Endothelial cell of umbilical vein (primary cell): Measurements from ENCODE around the gene TRPM3. TPM values are rescaled to one million over a fixed set of nuclear protein-coding genes. Genes with fewer than 3 reads are reported as not detected.

Source experiments
- BruUV-seq: library from RNA; stranded (reverse); fragments of 400-500 nt; replicated peaks from 2 replicates; lab custom pipeline; 2021; lab: Mats Ljungman, UMichigan
- CTCF ChIA-PET: fragments of 300-600, 350-600 bp; sonication (Branson Sonifier 250); formaldehyde crosslinking; loops from one replicate; lab custom pipeline; 2021; ENCODE audit warnings: antibody characterized with exemption, inconsistent platforms; lab: Charles Lee
- POLR2A ChIA-PET: fragments of 300-600, 350-600 bp; sonication (Branson Sonifier 250); formaldehyde crosslinking; loops from one replicate; lab custom pipeline; 2021; ENCODE audit warnings: antibody characterized with exemption, inconsistent platforms; lab: Charles Lee
- DNase-seq: peaks from one replicate; pipeline ENCODE4 v3.0.0-alpha.2; 2011; ENCODE audit warnings: low read depth, low spot score
- FAIRE-seq: peaks from 2 replicates; lab custom pipeline; 2011; peaks lifted over from hg19 to GRCh38; lab: Jason Lieb, UNC
- H2AFZ ChIP-seq: 2 replicates; pipeline ENCODE4 v1.6.0; 2012; ENCODE audit warnings: low read depth, low read length, control low read depth, inconsistent platforms
- H3K27ac ChIP-seq: 2 replicates; pipeline ENCODE4 v1.5.1; 2011; ENCODE audit warnings: low read depth, mild to moderate bottlenecking, control low read depth, low read length, moderate library complexity; ENCODE audit not compliant: insufficient read depth
- H3K27me3 ChIP-seq, 2 experiments: 2 replicates each; pipeline versions ENCODE4 v1.6.0 to v1.6.1; 2011; ENCODE audit warnings: low read length in 2 of 2, mixed read lengths in 1 of 2; ENCODE audit not compliant: control insufficient read depth in 2 of 2, insufficient read depth in 2 of 2
- H3K36me3 ChIP-seq, 2 experiments: 2 replicates in 1 of 2; 3 replicates in 1 of 2; pipeline ENCODE4 v1.5.1; 2011; ENCODE audit warnings: low read length in 2 of 2, mild to moderate bottlenecking in 1 of 2, moderate library complexity in 1 of 2; ENCODE audit not compliant: control insufficient read depth in 2 of 2, insufficient read depth in 2 of 2; ENCODE audit errors: extremely low read depth in 1 of 2
- H3K4me1 ChIP-seq: 3 replicates; pipeline ENCODE4 v1.5.1; 2011; ENCODE audit warnings: mild to moderate bottlenecking, low read length; ENCODE audit not compliant: control insufficient read depth, insufficient read depth; ENCODE audit errors: extremely low read depth
- H3K4me2 ChIP-seq: 2 replicates; pipeline ENCODE4 v1.6.1; 2011; ENCODE audit warnings: low read length, control low read depth, mixed read lengths; ENCODE audit not compliant: insufficient read depth
- H3K4me3 ChIP-seq, 3 experiments: fragments of 200-600 bp in 1 of 3; sonication (generic), shearing (Covaris generic) in 1 of 3; replicated peaks in 1 of 3; 2 replicates each; pipeline ENCODE4 v1.5.1; 2011 to 2016; ENCODE audit warnings: control low read depth in 3 of 3, low read length in 3 of 3, mild to moderate bottlenecking in 2 of 3, inconsistent platforms in 1 of 3, low read depth in 1 of 3, moderate library complexity in 1 of 3; ENCODE audit not compliant: insufficient read depth in 1 of 3
- H3K79me2 ChIP-seq: 2 replicates; pipeline ENCODE4 v1.6.0; 2012; ENCODE audit warnings: low read length, inconsistent platforms; ENCODE audit not compliant: control insufficient read depth, insufficient read depth
- H3K9ac ChIP-seq: replicated peaks from 2 replicates; pipeline ENCODE3; 2011; ENCODE audit warnings: low read length, control low read depth; ENCODE audit not compliant: insufficient read depth; ENCODE audit errors: extremely low read depth
- H3K9me1 ChIP-seq: replicated peaks from 3 replicates; pipeline ENCODE4 v1.6.0; 2011; ENCODE audit warnings: mild to moderate bottlenecking, low read length; ENCODE audit not compliant: control insufficient read depth, insufficient read depth; ENCODE audit errors: extremely low read depth
- H3K9me3 ChIP-seq: replicated peaks from 2 replicates; pipeline ENCODE4 v1.5.1; 2012; ENCODE audit warnings: low read length, inconsistent platforms; ENCODE audit not compliant: control insufficient read depth, insufficient read depth
- H4K20me1 ChIP-seq: replicated peaks from 2 replicates; pipeline ENCODE3; 2011; ENCODE audit warnings: mild to moderate bottlenecking, low read length; ENCODE audit not compliant: control insufficient read depth, insufficient read depth; ENCODE audit errors: extremely low read depth
- CTCF ChIP-seq, 2 donors: IDR thresholded peaks; 1 replicate in 1 of 2; 2 replicates in 1 of 2; pipeline ENCODE4 v1.5.1; 2011; ENCODE audit warnings: low read length in 2 of 2, mild to moderate bottlenecking in 2 of 2, moderate library complexity in 2 of 2, control low read depth in 1 of 2, inconsistent platforms in 1 of 2, low read depth in 1 of 2; ENCODE audit not compliant: insufficient read depth in 1 of 2; ENCODE audit errors: extremely low read depth in 1 of 2
- EZH2 ChIP-seq: IDR thresholded peaks from 2 replicates; pipeline ENCODE4 v1.6.1; 2012; ENCODE audit warnings: borderline replicate concordance, low read depth, mild to moderate bottlenecking, moderate library complexity, low read length, inconsistent platforms; ENCODE audit not compliant: severe bottlenecking
- FOS ChIP-seq: IDR thresholded peaks from 2 replicates; pipeline ENCODE4 v1.6.1; 2011; ENCODE audit warnings: mild to moderate bottlenecking, low read length, moderate library complexity, borderline replicate concordance; ENCODE audit not compliant: insufficient read depth
- GATA2 ChIP-seq: IDR thresholded peaks from 2 replicates; pipeline ENCODE4 v1.7.0; 2011; ENCODE audit warnings: low read depth, mild to moderate bottlenecking, moderate library complexity, mixed read lengths, low read length; ENCODE audit not compliant: insufficient read length, insufficient read depth
- JUN ChIP-seq: IDR thresholded peaks from 2 replicates; pipeline ENCODE4 v1.6.1; 2011; ENCODE audit warnings: borderline replicate concordance, low read depth; ENCODE audit not compliant: insufficient read length, insufficient read depth
- MYC ChIP-seq: IDR thresholded peaks from one replicate; pipeline ENCODE4 v1.6.1; 2011; ENCODE audit warnings: mild to moderate bottlenecking, low read depth, low read length
- POLR2A ChIP-seq: IDR thresholded peaks from 2 replicates; pipeline ENCODE4 v1.6.1; 2012; ENCODE audit warnings: low read depth, mild to moderate bottlenecking, control low read depth, low read length
- POLR2AphosphoS5 ChIP-seq: IDR thresholded peaks from 2 replicates; pipeline ENCODE4 v1.6.1; 2012; ENCODE audit warnings: low read depth, mild to moderate bottlenecking, control low read depth, low read length, moderate library complexity; ENCODE audit not compliant: insufficient read depth
- dilution Hi-C: fragments of 300-500 bp; cut with MboI; formaldehyde crosslinking; loops from one replicate; pipeline ENCODE4 v1.15.0; 2019; ENCODE audit warnings: low sequenced_read_pairs; ENCODE audit not compliant: extremely low pct_ligation_motif_present
- intact Hi-C: fragments of 100-400 bp; cut with micrococcal nuclease; formaldehyde crosslinking; loops from one replicate; pipeline ENCODE4 v1.10.0; 2022
- polyA plus RNA-seq, 4 experiments: library from polyadenylated mRNA; depleted of rRNA in 3 of 4; stranded (reverse) in 3 of 4; unstranded in 1 of 4; fragments of >200 nt; gene quantifications; 2 replicates each; pipeline versions ENCODE4 v1.2.1 to v1.2.3, GENCODE V29; 2011 to 2012; ENCODE audit warnings: missing spikeins in 1 of 4
- total RNA-seq: library from RNA; stranded (reverse); gene quantifications from 2 replicates; pipeline ENCODE4 v1.2.3, GENCODE V29; 2021
- TF ChIP-seq, protein P1 (sequence below): IDR thresholded peaks from 2 replicates; pipeline ENCODE4 v1.6.1; 2011; ENCODE audit not compliant: insufficient read depth, insufficient read length

TRPM3 gene
- total and polyA plus RNA-seq, 2 donors (not counting 3 experiments of a cell fraction or from before 2014, with no cell fraction given), result 0.17 to 0.33 TPM

DNA sequence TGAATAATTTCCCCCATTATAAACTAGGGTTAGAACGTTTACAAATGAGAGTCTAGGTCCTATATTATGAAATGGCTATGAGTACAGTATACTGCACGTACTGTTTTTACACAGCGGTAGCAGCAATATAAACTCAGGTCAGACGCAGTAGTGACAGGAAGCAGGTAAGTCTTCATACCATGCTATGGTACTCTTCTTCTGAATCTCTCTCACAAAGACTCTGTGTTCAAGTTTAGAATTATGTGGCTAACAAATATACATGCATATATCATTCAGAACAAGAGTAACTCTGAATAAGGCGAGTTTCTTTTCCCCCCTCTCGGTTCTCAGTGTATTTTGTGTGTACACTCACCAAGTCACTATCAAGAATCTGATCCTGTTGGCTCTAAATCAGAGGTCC lies 592.0 kb downstream of the TRPM3 start:
- BruUV-seq, result no TSS peak
- dilution Hi-C loops, result no loop called here
- no peak for DNase-seq
- no peak overlapping the region for H3K27ac ChIP-seq
- H3K4me2 ChIP-seq, result no peak overlapping the region
- peaks cover 35% of the 10 kb centered on the region for H3K4me1 ChIP-seq
- no peaks in the 10 kb centered on the region for H3K9me1 ChIP-seq
- H4K20me1 ChIP-seq, result no peaks in the 10 kb centered on the region
- no peaks in the 10 kb centered on the region for H3K27me3 ChIP-seq
- H2AFZ ChIP-seq, result no peak overlapping the region
- TF ChIP-seq CTCF (IDR thresholded peaks at IDR 0.05; ENCODE audit: extremely low read depth in 1 of 2, insufficient read depth in 1 of 2, low read depth in 1 of 2, low read length in 2 of 2) (no peak), EZH2 (no peak), GATA2 (no peak), POLR2A (no peak)
- TF ChIP-seq, protein P1, sequence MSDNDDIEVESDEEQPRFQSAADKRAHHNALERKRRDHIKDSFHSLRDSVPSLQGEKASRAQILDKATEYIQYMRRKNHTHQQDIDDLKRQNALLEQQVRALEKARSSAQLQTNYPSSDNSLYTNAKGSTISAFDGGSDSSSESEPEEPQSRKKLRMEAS, result no peak
- H3K9ac ChIP-seq, result no peak overlapping the region
- H3K36me3 ChIP-seq, result no peaks in the 10 kb centered on the region
- intact Hi-C loops, result no loop called here
- no peaks in the 10 kb centered on the region for H3K79me2 ChIP-seq
- no peaks in the 10 kb centered on the region for H3K9me3 ChIP-seq
- POLR2A ChIA-PET, result no interaction called here
- no peak for FAIRE-seq
- CTCF ChIA-PET, result no interaction called here
- H3K4me3 ChIP-seq, result no peak overlapping the region

DNA sequence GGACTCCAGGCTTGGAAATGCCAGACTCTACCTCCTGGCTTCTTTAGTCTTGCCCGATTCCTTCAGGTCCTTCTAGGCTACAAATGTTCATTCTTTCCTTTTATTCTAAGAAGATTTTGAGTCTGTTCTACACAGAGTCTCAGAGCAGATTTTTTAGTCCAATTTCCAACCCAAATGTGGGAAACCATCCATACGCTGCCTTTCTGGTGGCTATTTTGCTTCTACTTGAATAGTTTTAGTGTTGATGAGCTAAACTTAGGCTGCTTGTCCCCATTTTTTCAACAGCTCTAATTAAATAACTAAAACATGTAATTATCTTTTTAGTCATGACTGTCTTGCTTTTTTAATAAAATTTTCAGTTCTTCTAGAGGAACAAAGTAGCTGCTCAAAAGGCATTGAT lies 594.5 kb downstream of the TRPM3 start:
- no peaks in the 10 kb centered on the region for H3K27me3 ChIP-seq
- no peaks in the 10 kb centered on the region for H4K20me1 ChIP-seq
- no peak overlapping the region for H3K27ac ChIP-seq
- H2AFZ ChIP-seq, result no peak overlapping the region
- H3K4me2 ChIP-seq, result no peak overlapping the region
- no peaks in the 10 kb centered on the region for H3K9me1 ChIP-seq
- DNase-seq, result no peak
- no peak overlapping the region for H3K4me3 ChIP-seq
- TF ChIP-seq JUN (no peak), FOS (no peak), POLR2AphosphoS5 (no peak), GATA2 (no peak), MYC (no peak), CTCF (IDR thresholded peaks at IDR 0.05; ENCODE audit: extremely low read depth in 1 of 2, insufficient read depth in 1 of 2, low read depth in 1 of 2, low read length in 2 of 2) (no peak), EZH2 (no peak), POLR2A (no peak)
- TF ChIP-seq, protein P1, result no peak
- H3K9me3 ChIP-seq, result no peaks in the 10 kb centered on the region
- no peaks in the 10 kb centered on the region for H3K36me3 ChIP-seq
- intact Hi-C loops, result no loop called here
- H3K9ac ChIP-seq, result no peak overlapping the region
- no TSS peak for BruUV-seq
- dilution Hi-C loops, result no loop called here
- FAIRE-seq, result no peak
- CTCF ChIA-PET, result interaction anchor here (0.7 kb wide), 1 partner anchor 75 kb away, joined by 3 read pairs; no protein-coding TSS in a partner anchor
- POLR2A ChIA-PET, result no interaction called here
- peaks cover 11% of the 10 kb centered on the region for H3K4me1 ChIP-seq
- H3K79me2 ChIP-seq, result no peaks in the 10 kb centered on the region
